HCT116 (cell line): Measurements from ENCODE around the gene CAMK2N1. TPM values are rescaled to one million over a fixed set of nuclear protein-coding genes. Genes with fewer than 3 reads are reported as not detected.

Experiments used
- ATAC-seq: fragments of 200-7000 bp; cut with Tn5 transposase; 2 replicates; pipeline ENCODE4 v1.9.1; 2020; ENCODE audit warnings: mild to moderate bottlenecking, moderate library complexity
- BruUV-seq: library from RNA; stranded (reverse); fragments of 400-500 nt; replicated peaks from 2 replicates; lab custom pipeline; 2021; lab: Mats Ljungman, UMichigan
- CTCF ChIA-PET: fragments of 300-600 bp; sonication (Branson Sonifier 250); formaldehyde crosslinking; loops from one replicate; lab custom pipeline; 2021; ENCODE audit warnings: antibody characterized with exemption; lab: Charles Lee
- POLR2A ChIA-PET: fragments of 300-600, 350-600 bp; sonication (Branson Sonifier 250); formaldehyde crosslinking; loops from one replicate; lab custom pipeline; 2021; ENCODE audit warnings: antibody characterized with exemption; lab: Charles Lee
- RAD21 ChIA-PET, 2 experiments: fragments of 300-600 bp; sonication (Branson Sonifier 250); formaldehyde crosslinking; loops; one replicate each; lab custom pipeline; 2023; ENCODE audit warnings: low total read pairs in 2 of 2; ENCODE audit not compliant: uncharacterized antibody in 2 of 2, unreplicated experiment in 2 of 2, low non-redundant PET in 1 of 2; lab: Charles Lee
- DNase-seq: peaks from one replicate; pipeline ENCODE4 v3.0.0-alpha.2; 2010; ENCODE audit warnings: low read depth, low spot score
- H2AFZ ChIP-seq: fragments of 200-600 bp; shearing (Covaris generic), sonication (generic); 2 replicates; pipeline ENCODE4 v1.6.1; 2017; ENCODE audit warnings: low read depth, mixed run types, mixed read lengths, antibody characterized with exemption, low read length; ENCODE audit not compliant: poor library complexity, severe bottlenecking
- H3K27ac ChIP-seq: 2 replicates; pipeline ENCODE4 v1.5.1; 2012; ENCODE audit warnings: low read depth, low read length
- H3K27me3 ChIP-seq: fragments of 200-600 bp; sonication (generic); 2 replicates; pipeline ENCODE4 v1.6.1; 2016; ENCODE audit warnings: mixed run types, low read length, mixed read lengths; ENCODE audit not compliant: insufficient read depth
- H3K36me3 ChIP-seq, 2 experiments: fragments of 200-500 bp in 1 of 2; fragments of 200-600 bp in 1 of 2; sonication (Bioruptor generic) in 1 of 2; sonication (generic) in 1 of 2; 2 replicates each; pipeline versions ENCODE4 v1.5.1 to v1.6.1; 2014 to 2016; ENCODE audit warnings: low read length in 2 of 2, inconsistent platforms in 1 of 2, mixed read lengths in 1 of 2, mixed run types in 1 of 2; ENCODE audit not compliant: insufficient read depth in 2 of 2, control insufficient read depth in 1 of 2
- H3K4me1 ChIP-seq, 2 experiments: fragments of 200-600 bp in 1 of 2; sonication (generic) in 1 of 2; 2 replicates each; pipeline versions ENCODE4 v1.5.1 to v1.6.1; 2012 to 2017; ENCODE audit warnings: low read length in 2 of 2, inconsistent platforms in 1 of 2, mild to moderate bottlenecking in 1 of 2, mixed read lengths in 1 of 2, mixed run types in 1 of 2, moderate library complexity in 1 of 2; ENCODE audit not compliant: insufficient read depth in 2 of 2, control insufficient read depth in 1 of 2
- H3K4me2 ChIP-seq: fragments of 200-600 bp; sonication (generic); 2 replicates; pipeline ENCODE4 v1.6.1; 2017; ENCODE audit warnings: mixed run types, low read length, mixed read lengths
- H3K4me3 ChIP-seq, 2 experiments: fragments of 200-600 bp in 1 of 2; sonication (generic) in 1 of 2; replicated peaks in 1 of 2; 2 replicates each; pipeline ENCODE4 v1.5.1; 2011 to 2016; ENCODE audit warnings: low read length in 2 of 2, control low read depth in 1 of 2, low read depth in 1 of 2, mild to moderate bottlenecking in 1 of 2, mixed read lengths in 1 of 2, mixed run types in 1 of 2
- H3K79me2 ChIP-seq: fragments of 200-600 bp; sonication (generic); 2 replicates; pipeline ENCODE4 v1.6.1; 2017; ENCODE audit warnings: mild to moderate bottlenecking, mixed run types, low read length, moderate library complexity, mixed read lengths; ENCODE audit not compliant: insufficient read depth
- H3K9ac ChIP-seq: fragments of 200-600 bp; sonication (generic); 2 replicates; pipeline ENCODE4 v1.6.1; 2016; ENCODE audit warnings: low read length, mixed read lengths
- H3K9me2 ChIP-seq: fragments of 200-600 bp; sonication (generic), shearing (Covaris generic); 2 replicates; pipeline ENCODE4 v1.6.1; 2017; ENCODE audit warnings: mixed run types, mild to moderate bottlenecking, moderate library complexity; ENCODE audit not compliant: insufficient read depth
- H3K9me3 ChIP-seq, 2 experiments: fragments of 200-500 bp in 1 of 2; fragments of 200-600 bp in 1 of 2; sonication (Bioruptor generic) in 1 of 2; sonication (generic) in 1 of 2; 2 replicates each; pipeline ENCODE4 v1.6.1; 2014 to 2017; ENCODE audit warnings: low read length in 2 of 2, mixed read lengths in 2 of 2, inconsistent platforms in 1 of 2, low read depth in 1 of 2, mild to moderate bottlenecking in 1 of 2, mixed run types in 1 of 2, moderate library complexity in 1 of 2; ENCODE audit not compliant: control insufficient read depth in 1 of 2, insufficient read depth in 1 of 2
- H4K20me1 ChIP-seq: fragments of 200-600 bp; sonication (generic), shearing (Covaris generic); 2 replicates; pipeline ENCODE4 v1.6.1; 2017; ENCODE audit warnings: mixed run types, mild to moderate bottlenecking, moderate library complexity; ENCODE audit not compliant: insufficient read depth
- CBX3 ChIP-seq: IDR thresholded peaks from 2 replicates; pipeline ENCODE4 v1.6.1; 2012; ENCODE audit warnings: low read depth
- CEBPB ChIP-seq: IDR thresholded peaks from 2 replicates; pipeline ENCODE4 v1.6.1; 2012; ENCODE audit warnings: low read depth
- EGR1 ChIP-seq: IDR thresholded peaks from 2 replicates; pipeline ENCODE4 v1.6.1; 2012; ENCODE audit warnings: low read depth
- ELF1 ChIP-seq: IDR thresholded peaks from 2 replicates; pipeline ENCODE4 v1.6.1; 2012; ENCODE audit warnings: low read depth, borderline replicate concordance
- EZH2 ChIP-seq: fragments of 200-600 bp; sonication (generic); IDR thresholded peaks from 2 replicates; pipeline ENCODE4 v1.6.1; 2017; ENCODE audit warnings: antibody characterized with exemption, mixed run types
- EZH2phosphoT487 ChIP-seq: fragments of 200-600 bp; IDR thresholded peaks from 2 replicates; pipeline ENCODE4 v1.6.1; 2018; ENCODE audit warnings: antibody characterized with exemption, borderline replicate concordance
- FOSL1 ChIP-seq: IDR thresholded peaks from 2 replicates; pipeline ENCODE4 v1.6.1; 2012; ENCODE audit warnings: low read depth
- JUND ChIP-seq: IDR thresholded peaks from 2 replicates; pipeline ENCODE4 v1.6.1; 2012
- POLR2A ChIP-seq: IDR thresholded peaks from 2 replicates; pipeline ENCODE4 v1.7.0; 2011; ENCODE audit warnings: borderline replicate concordance; ENCODE audit not compliant: insufficient read depth, insufficient read length; ENCODE audit errors: extremely low read depth
- POLR2AphosphoS5 ChIP-seq: IDR thresholded peaks from 2 replicates; pipeline ENCODE4 v1.6.1; 2011; ENCODE audit warnings: mild to moderate bottlenecking, low read depth, low read length, moderate library complexity
- SP1 ChIP-seq: IDR thresholded peaks from 2 replicates; pipeline ENCODE4 v1.6.1; 2012; ENCODE audit warnings: low read depth
- TCF7L2 ChIP-seq: IDR thresholded peaks from 2 replicates; pipeline ENCODE4 v1.7.0; 2011; ENCODE audit warnings: borderline replicate concordance, inconsistent platforms; ENCODE audit not compliant: insufficient read depth, insufficient read length; ENCODE audit errors: extremely low read depth
- YY1 ChIP-seq: IDR thresholded peaks from 2 replicates; pipeline ENCODE4 v1.6.1; 2011; ENCODE audit warnings: low read length, low read depth, moderate library complexity, mild to moderate bottlenecking; ENCODE audit not compliant: insufficient replicate concordance; ENCODE audit errors: extremely low read depth
- ZFX ChIP-seq: fragments of 450-650 bp; IDR thresholded peaks from 2 replicates; pipeline ENCODE4 v1.6.1; 2017
- ZNF274 ChIP-seq: fragments of 200-500 bp; sonication (Bioruptor generic); IDR thresholded peaks from 2 replicates; pipeline ENCODE4 v1.6.1; 2014; ENCODE audit warnings: mild to moderate bottlenecking, low read depth, low read length, inconsistent platforms
- intact Hi-C: fragments of 100-400 bp; cut with micrococcal nuclease; formaldehyde crosslinking; loops from 2 replicates; pipeline ENCODE4 v1.10.0; 2022
- total RNA-seq: library from RNA; stranded (reverse); gene quantifications from one replicate; pipeline ENCODE4 v1.2.1, GENCODE V29; 2021; ENCODE audit not compliant: unreplicated experiment
- TF ChIP-seq, protein P1 (sequence below): IDR thresholded peaks from 2 replicates; pipeline ENCODE4 v1.6.1; 2012
- TF ChIP-seq, protein P2 (sequence below): IDR thresholded peaks from 2 replicates; pipeline ENCODE4 v1.6.1; 2012; ENCODE audit warnings: low read depth
- TF ChIP-seq, protein P3 (sequence below): IDR thresholded peaks from 2 replicates; pipeline ENCODE4 v1.6.1; 2011; ENCODE audit warnings: mild to moderate bottlenecking, low read length, moderate library complexity; ENCODE audit not compliant: insufficient replicate concordance; ENCODE audit errors: extremely low read depth
- TF ChIP-seq, protein P4 (sequence below): IDR thresholded peaks from 2 replicates; pipeline ENCODE4 v1.6.1; 2012

The CAMK2N1 gene
- total RNA-seq, 1 experiment from 2014 or later = 20.5 TPM

DNA sequence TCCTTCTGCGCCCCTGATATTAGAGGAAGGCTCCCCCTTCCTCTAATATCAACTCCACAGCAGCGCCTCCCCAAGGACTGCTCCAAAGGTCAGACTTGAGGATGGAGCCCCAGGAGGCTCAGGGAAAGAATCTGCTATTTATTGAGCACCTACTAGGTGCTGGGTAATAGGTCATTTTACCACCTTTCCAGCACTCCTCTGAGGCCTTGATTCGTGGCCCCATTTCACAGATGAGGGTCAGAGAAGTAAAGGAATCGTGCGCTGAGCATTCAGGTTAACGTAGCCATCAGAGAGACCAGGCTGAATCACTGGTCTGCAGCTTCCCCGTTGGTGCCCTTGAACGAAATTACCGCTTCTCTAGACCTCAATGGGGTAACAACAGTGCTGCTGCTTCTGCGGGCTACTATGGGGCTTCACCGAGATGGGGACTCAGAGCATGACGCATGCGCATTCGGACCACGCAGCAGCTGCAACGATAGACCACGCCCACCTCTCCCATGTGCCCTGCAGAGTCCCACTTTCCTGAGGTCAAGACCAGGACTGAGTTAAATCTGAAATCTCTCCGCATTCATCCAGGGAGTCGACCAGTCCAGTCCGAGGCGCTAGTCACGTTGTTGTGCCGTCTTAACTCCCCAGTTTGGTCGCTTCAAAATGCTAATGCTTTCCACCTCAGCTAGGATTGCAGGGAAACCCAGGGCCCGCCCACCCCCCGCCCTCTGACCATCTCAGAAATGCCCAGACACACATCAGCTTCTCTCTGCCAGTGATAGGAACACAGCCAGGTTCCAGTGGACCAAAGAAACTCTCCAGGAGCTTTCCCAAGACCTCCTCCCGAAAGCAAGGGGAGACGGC is 12.9 kb downstream of the CAMK2N1 start:
- no peak for ATAC-seq
- H3K4me1 ChIP-seq = peaks cover 36 to 38% of the 10 kb centered on the region in 2 experiments
- no peaks in the 10 kb centered on the region for H3K9me2 ChIP-seq
- H2AFZ ChIP-seq = no peak overlapping the region
- ChIA-PET POLR2A (no interaction called here), RAD21 (no interaction called here), CTCF (interaction anchor here (1.7 kb wide), 1 partner anchor 8 kb away, joined by 3 read pairs; no protein-coding TSS in a partner anchor)
- H3K9ac ChIP-seq = no peak overlapping the region
- H3K79me2 ChIP-seq = no peaks in the 10 kb centered on the region
- no peak overlapping the region for H3K4me2 ChIP-seq
- intact Hi-C loops = no loop called here
- 0 out of 2 replicates have a peak, but pooled peaks cover under 1% of the 10 kb centered on the region for H3K27me3 ChIP-seq
- no peak for DNase-seq
- no peaks in the 10 kb centered on the region for H4K20me1 ChIP-seq
- no peak overlapping the region for H3K4me3 ChIP-seq
- H3K27ac ChIP-seq = no peak overlapping the region
- BruUV-seq = no TSS peak
- H3K36me3 ChIP-seq = no peaks in the 10 kb centered on the region
- H3K9me3 ChIP-seq = no peaks in the 10 kb centered on the region
- no peak for TF ChIP-seq EZH2
- TF ChIP-seq TCF7L2 = no peak
- TF ChIP-seq FOSL1 = no peak
- TF ChIP-seq, protein P1, sequence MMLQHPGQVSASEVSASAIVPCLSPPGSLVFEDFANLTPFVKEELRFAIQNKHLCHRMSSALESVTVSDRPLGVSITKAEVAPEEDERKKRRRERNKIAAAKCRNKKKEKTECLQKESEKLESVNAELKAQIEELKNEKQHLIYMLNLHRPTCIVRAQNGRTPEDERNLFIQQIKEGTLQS = no peak
- no peak for TF ChIP-seq SP1
- TF ChIP-seq JUND = no peak
- no peak for TF ChIP-seq CEBPB
- TF ChIP-seq EGR1 = no peak
- no peak for TF ChIP-seq YY1
- TF ChIP-seq, protein P2, sequence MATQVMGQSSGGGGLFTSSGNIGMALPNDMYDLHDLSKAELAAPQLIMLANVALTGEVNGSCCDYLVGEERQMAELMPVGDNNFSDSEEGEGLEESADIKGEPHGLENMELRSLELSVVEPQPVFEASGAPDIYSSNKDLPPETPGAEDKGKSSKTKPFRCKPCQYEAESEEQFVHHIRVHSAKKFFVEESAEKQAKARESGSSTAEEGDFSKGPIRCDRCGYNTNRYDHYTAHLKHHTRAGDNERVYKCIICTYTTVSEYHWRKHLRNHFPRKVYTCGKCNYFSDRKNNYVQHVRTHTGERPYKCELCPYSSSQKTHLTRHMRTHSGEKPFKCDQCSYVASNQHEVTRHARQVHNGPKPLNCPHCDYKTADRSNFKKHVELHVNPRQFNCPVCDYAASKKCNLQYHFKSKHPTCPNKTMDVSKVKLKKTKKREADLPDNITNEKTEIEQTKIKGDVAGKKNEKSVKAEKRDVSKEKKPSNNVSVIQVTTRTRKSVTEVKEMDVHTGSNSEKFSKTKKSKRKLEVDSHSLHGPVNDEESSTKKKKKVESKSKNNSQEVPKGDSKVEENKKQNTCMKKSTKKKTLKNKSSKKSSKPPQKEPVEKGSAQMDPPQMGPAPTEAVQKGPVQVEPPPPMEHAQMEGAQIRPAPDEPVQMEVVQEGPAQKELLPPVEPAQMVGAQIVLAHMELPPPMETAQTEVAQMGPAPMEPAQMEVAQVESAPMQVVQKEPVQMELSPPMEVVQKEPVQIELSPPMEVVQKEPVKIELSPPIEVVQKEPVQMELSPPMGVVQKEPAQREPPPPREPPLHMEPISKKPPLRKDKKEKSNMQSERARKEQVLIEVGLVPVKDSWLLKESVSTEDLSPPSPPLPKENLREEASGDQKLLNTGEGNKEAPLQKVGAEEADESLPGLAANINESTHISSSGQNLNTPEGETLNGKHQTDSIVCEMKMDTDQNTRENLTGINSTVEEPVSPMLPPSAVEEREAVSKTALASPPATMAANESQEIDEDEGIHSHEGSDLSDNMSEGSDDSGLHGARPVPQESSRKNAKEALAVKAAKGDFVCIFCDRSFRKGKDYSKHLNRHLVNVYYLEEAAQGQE = no peak
- TF ChIP-seq POLR2AphosphoS5 = no peak
- no peak for TF ChIP-seq ZFX
- TF ChIP-seq EZH2phosphoT487 = no peak
- no peak for TF ChIP-seq ZNF274
- TF ChIP-seq POLR2A = no peak
- TF ChIP-seq, protein P3, sequence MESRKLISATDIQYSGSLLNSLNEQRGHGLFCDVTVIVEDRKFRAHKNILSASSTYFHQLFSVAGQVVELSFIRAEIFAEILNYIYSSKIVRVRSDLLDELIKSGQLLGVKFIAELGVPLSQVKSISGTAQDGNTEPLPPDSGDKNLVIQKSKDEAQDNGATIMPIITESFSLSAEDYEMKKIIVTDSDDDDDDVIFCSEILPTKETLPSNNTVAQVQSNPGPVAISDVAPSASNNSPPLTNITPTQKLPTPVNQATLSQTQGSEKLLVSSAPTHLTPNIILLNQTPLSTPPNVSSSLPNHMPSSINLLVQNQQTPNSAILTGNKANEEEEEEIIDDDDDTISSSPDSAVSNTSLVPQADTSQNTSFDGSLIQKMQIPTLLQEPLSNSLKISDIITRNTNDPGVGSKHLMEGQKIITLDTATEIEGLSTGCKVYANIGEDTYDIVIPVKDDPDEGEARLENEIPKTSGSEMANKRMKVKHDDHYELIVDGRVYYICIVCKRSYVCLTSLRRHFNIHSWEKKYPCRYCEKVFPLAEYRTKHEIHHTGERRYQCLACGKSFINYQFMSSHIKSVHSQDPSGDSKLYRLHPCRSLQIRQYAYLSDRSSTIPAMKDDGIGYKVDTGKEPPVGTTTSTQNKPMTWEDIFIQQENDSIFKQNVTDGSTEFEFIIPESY = no peak
- no peak for TF ChIP-seq ELF1
- TF ChIP-seq, protein P4, sequence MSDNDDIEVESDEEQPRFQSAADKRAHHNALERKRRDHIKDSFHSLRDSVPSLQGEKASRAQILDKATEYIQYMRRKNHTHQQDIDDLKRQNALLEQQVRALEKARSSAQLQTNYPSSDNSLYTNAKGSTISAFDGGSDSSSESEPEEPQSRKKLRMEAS = no peak
- no peak for TF ChIP-seq CBX3
